ENCODE results near the gene GAN. TPM values are rescaled to one million over a fixed set of nuclear protein-coding genes. Genes with fewer than 3 reads are reported as not detected.
"Not testable (repeated sequence)": the region's sequence is repeated elsewhere in the genome, so short reads cannot be mapped to it uniquely, and the experiment has no call there.

Gene GAN
- total RNA-seq, 1 experiment from 2014 or later = 8.7 TPM

DNA sequence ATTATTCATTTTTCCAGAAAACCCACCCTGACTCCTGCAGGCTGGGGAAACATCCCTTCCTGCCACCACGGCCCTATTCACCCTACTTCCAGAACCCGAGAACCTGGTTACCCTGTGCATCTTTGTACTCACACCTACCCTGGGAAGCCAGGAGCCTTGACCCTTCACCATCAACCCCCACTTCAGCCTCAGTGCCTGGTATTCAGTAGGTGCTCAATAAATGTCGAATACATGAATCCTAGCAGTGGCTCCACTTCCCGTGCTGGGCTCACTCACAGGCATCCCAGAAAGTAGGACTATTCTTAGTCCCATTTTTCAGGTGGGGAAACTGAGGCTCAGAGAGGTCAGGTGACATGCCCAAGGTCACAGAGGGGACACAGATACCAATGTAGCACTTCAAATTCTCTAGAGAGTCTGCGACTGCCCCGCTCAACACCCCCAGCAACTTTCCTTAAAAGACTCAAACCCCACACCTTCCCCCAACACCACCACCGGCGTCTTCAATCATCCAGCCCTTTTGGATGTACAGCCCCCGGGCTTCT, 93.7 kb downstream of the GAN start:
- Histone ChIP-seq H3K27me3 (ENCODE audit: control insufficient read depth, insufficient read depth, low read length) (no peaks in the 10 kb centered on the region), H3K4me3 (ENCODE audit: insufficient read depth, low read depth, low read length) (no peak overlapping the region), H3K36me3 (replicated peaks; ENCODE audit: control insufficient read depth, insufficient read depth, low read length) (no peaks in the 10 kb centered on the region)
- DNase-seq = no peak

DNA sequence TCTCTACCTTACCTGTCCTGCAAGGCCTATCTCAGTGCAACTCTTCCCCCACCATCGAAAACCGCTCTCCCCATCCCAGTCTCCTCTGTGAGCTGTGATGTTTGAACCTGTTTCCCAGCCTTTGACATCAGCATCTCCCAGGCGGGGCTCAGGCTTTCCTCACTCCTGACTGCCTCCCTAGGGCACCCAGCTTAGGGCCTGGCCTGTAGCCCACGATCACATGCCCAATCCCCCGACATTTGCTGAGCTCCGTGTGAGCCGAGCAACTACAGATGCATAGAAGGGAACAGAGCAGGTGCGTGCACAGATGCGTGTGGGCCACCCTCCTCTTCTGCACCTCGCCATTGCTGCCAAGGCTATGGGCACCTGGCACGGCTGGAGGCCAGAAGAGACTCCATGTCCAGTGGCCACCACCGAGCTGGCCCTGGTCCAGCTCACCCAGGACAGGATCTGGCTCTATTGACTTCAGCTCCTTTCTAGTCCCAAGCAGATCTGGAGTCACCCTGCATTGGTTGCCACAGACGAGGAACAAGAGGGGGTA, 94.3 kb downstream of the GAN start:
- Histone ChIP-seq H3K4me3 (ENCODE audit: insufficient read depth, low read depth, low read length) (no peak overlapping the region), H3K36me3 (replicated peaks; ENCODE audit: control insufficient read depth, insufficient read depth, low read length) (no peaks in the 10 kb centered on the region)

DNA sequence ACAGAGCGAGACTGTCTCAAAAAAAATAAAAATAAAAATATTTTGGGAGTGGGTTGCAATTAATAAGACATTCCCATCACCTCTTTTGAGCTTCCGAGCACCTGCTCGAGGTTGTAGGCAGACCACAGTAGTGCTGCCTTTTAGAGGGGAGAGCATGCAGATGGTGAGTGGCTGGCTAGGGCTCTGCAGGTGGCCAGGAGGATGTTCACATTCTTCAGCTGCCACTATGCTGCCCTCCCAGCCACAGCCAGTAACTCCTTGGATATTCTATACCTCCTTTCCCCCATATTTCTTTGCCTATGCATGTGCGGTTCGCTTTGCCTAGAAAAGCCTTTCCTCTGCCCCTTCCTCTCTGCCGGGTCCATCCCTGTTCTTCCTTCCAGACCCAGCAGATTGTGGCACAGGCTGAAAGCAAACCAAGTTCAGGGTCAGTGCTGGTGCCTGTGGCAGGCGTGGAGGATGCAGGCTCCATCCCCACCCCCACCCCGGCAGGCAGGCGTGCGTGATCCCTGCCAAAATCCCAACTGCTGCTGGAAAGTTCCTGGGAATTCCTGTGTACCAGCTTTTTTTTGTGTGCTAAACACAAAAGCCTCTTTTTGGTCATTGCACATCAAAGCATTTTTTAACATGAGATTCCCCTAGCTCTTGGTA, 96.0 kb downstream of the GAN start:
- peak; percentile 72 for DNase-seq
- no peaks in the 10 kb centered on the region for H3K27me3 ChIP-seq (ENCODE audit: control insufficient read depth, insufficient read depth, low read length)
- H3K4me3 ChIP-seq (ENCODE audit: insufficient read depth, low read depth, low read length) = no peak overlapping the region
- no peaks in the 10 kb centered on the region for H3K36me3 ChIP-seq (replicated peaks; ENCODE audit: control insufficient read depth, insufficient read depth, low read length)

More for the DNA sequence above, 94.3 kb downstream of the GAN start:
- no peak for DNase-seq
- no peaks in the 10 kb centered on the region for H3K27me3 ChIP-seq (ENCODE audit: control insufficient read depth, insufficient read depth, low read length)

DNA sequence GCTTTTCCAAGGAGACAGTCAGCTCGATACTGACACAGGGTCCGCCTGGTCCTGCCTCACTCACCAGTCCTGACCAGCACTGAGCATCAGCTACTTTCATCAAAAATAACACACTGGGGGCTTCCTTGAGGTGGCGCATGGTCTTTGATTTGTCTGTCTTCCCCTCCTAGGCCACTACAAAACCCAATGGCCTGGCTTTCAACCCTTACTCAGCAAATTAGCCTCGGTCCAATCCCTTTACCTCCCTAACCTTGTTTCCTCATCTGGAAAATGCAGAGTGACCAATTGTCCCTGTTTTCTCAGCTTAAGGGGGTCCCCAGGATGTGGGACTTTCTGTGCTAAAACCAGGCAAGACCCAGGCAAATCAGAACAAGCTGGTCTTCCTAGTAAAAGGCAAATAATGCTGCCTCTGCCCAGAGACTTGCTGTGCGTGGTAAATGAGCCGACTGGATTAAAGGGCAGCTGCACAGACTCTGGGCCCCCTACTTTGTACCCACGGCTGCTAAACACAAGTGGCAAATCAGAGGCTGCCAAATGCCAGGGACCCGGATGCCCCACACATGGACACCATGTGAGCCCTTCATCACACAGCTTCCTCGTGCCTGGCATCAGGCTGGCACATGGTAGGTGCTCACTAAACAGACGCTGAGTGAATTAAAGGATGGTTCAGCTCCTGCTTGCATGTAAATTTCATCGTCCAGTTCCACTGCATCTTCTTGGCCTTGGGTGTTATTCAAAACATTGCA, 98.7 kb downstream of the GAN start:
- Histone ChIP-seq H3K27me3 (ENCODE audit: control insufficient read depth, insufficient read depth, low read length) (no peaks in the 10 kb centered on the region), H3K4me3 (ENCODE audit: insufficient read depth, low read depth, low read length) (no peak overlapping the region), H3K36me3 (replicated peaks; ENCODE audit: control insufficient read depth, insufficient read depth, low read length) (no peaks in the 10 kb centered on the region)
- no peak for DNase-seq

DNA sequence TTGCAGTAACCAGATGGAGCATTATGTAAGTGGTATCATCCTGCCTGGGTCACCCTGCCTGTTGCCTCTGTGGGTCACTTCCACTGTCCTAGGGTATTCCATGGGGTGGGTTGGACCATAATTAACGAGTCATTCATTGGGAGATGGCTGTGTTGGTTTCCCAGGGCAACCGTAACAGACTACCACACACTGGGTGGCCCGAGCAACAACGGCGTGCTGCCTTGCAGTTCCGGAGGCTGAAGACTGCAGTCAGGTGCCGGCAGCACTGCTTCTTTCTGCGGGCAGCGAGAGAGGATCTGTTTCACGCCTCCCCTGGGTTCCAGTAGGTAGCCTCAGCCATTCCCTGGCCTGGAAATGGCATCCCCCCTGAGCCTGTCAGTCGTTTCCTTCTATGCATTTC, 101.0 kb downstream of the GAN start:
- no peak overlapping the region for H3K4me3 ChIP-seq (ENCODE audit: insufficient read depth, low read depth, low read length)
- no peaks in the 10 kb centered on the region for H3K36me3 ChIP-seq (replicated peaks; ENCODE audit: control insufficient read depth, insufficient read depth, low read length)
- DNase-seq = peak; percentile 70
- H3K27me3 ChIP-seq (ENCODE audit: control insufficient read depth, insufficient read depth, low read length) = no peaks in the 10 kb centered on the region

GRCh38 chr16:81416749-81417148, 102.0 kb downstream of the GAN start:
- H3K27me3 ChIP-seq (ENCODE audit: control insufficient read depth, insufficient read depth, low read length) = no peaks in the 10 kb centered on the region
- H3K36me3 ChIP-seq (replicated peaks; ENCODE audit: control insufficient read depth, insufficient read depth, low read length) = no peaks in the 10 kb centered on the region
- no peak overlapping the region for H3K4me3 ChIP-seq (ENCODE audit: insufficient read depth, low read depth, low read length)
- no peak for DNase-seq

DNA sequence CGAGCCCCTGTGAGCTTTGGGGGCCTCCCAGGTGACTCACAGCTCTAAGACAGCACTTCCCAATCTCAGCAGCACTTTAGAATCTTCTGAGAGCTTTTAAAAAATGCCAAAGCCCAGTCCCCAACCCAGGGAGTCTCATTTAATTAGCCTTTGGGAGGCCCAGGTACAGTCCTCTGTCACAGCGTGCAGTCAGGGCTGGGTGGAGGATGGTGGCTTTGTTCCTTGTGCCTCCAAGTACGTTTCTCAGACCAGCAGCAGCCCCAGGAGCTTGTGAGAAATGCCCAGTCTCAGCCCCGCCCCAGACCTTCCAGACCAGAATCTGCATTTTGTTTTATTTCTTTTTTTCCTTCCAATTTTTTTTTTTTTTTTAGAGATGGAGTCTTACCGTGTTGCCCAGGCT, 102.4 kb downstream of the GAN start:
- DNase-seq = no peak
- Histone ChIP-seq H3K27me3 (ENCODE audit: control insufficient read depth, insufficient read depth, low read length) (no peaks in the 10 kb centered on the region), H3K4me3 (ENCODE audit: insufficient read depth, low read depth, low read length) (no peak overlapping the region), H3K36me3 (replicated peaks; ENCODE audit: control insufficient read depth, insufficient read depth, low read length) (no peaks in the 10 kb centered on the region)

DNA sequence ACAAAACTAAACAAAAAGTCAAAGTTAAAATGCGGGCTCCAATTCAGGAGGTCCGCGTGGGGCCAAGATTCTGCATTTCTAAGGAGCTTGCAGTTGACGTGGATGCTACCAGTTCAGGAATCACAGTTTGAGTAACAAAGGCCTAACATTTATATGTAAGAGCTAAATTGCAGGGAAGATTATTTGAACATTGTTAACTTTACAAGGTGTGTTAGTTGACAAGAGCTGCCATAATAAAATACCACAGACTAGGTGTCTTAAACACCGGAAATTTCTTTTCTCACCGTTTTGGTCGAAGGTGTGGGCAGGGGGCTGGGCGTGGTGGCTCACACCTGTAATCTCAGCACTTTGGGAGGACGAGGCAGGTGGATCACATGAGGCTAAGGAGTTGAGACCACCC, 105.0 kb downstream of the GAN start:
- DNase-seq = no peak
- no peaks in the 10 kb centered on the region for H3K27me3 ChIP-seq (ENCODE audit: control insufficient read depth, insufficient read depth, low read length)
- H3K36me3 ChIP-seq (replicated peaks; ENCODE audit: control insufficient read depth, insufficient read depth, low read length) = no peaks in the 10 kb centered on the region
- no peak overlapping the region for H3K4me3 ChIP-seq (ENCODE audit: insufficient read depth, low read depth, low read length)

DNA sequence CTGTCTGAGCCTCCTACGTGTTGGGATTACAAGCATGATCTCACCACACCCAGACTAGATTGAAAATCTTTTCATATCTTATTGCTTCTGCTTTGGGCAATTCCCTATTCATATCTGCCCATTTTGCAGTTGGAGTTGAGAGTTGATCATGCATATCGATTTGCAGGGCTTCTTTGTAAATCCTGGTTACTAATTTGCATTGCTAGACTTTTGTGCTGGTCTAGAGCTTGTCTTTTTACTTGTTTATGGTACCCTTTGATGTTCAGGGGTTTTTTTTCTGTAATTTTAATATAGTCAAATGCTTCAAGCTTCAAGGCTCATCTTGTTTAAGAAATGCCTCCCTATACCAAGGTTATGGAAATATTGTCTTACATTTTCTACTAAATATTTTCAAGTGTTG, 106.4 kb downstream of the GAN start:
- DNase-seq = no peak
- Histone ChIP-seq H3K36me3 (replicated peaks; ENCODE audit: control insufficient read depth, insufficient read depth, low read length) (no peaks in the 10 kb centered on the region), H3K27me3 (ENCODE audit: control insufficient read depth, insufficient read depth, low read length) (no peaks in the 10 kb centered on the region), H3K4me3 (ENCODE audit: insufficient read depth, low read depth, low read length) (no peak overlapping the region)

GRCh38 chr16:81421536-81421935, 106.8 kb downstream of the GAN start:
- no peaks in the 10 kb centered on the region for H3K36me3 ChIP-seq (replicated peaks; ENCODE audit: control insufficient read depth, insufficient read depth, low read length)
- no peaks in the 10 kb centered on the region for H3K27me3 ChIP-seq (ENCODE audit: control insufficient read depth, insufficient read depth, low read length)
- H3K4me3 ChIP-seq (ENCODE audit: insufficient read depth, low read depth, low read length) = no peak overlapping the region
- no peak for DNase-seq

DNA sequence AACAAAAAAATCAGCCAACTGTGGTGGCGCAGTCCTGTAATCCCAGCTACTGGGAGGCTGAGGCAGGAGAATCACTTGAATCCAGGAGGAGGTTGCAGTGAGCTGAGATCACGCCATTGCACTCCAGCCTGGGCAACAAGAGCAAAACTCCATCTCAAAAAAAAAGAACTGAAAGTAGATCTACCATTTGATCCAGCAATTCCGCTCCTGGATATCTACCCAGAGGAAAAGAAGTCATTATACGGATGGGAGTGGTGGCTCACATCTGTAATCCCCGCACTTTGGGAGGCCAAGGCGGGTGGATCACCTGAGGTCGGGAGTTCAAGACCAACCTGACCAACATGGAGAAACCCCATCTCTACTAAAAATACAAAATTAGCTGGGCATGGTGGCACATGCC, 107.4 kb downstream of the GAN start:
- H3K27me3 ChIP-seq (ENCODE audit: control insufficient read depth, insufficient read depth, low read length); DNase-seq; H3K36me3 ChIP-seq (replicated peaks; ENCODE audit: control insufficient read depth, insufficient read depth, low read length); H3K4me3 ChIP-seq (ENCODE audit: insufficient read depth, low read depth, low read length): not testable (repeated sequence)

- no peak overlapping the region for H3K4me3 ChIP-seq (ENCODE audit: insufficient read depth, low read depth, low read length)
- no peaks in the 10 kb centered on the region for H3K27me3 ChIP-seq (ENCODE audit: control insufficient read depth, insufficient read depth, low read length)
- no peaks in the 10 kb centered on the region for H3K36me3 ChIP-seq (replicated peaks; ENCODE audit: control insufficient read depth, insufficient read depth, low read length)
- no peak for DNase-seq
Observed at GRCh38 chr16:81424771-81425170, 110.0 kb downstream of the GAN start.

DNA sequence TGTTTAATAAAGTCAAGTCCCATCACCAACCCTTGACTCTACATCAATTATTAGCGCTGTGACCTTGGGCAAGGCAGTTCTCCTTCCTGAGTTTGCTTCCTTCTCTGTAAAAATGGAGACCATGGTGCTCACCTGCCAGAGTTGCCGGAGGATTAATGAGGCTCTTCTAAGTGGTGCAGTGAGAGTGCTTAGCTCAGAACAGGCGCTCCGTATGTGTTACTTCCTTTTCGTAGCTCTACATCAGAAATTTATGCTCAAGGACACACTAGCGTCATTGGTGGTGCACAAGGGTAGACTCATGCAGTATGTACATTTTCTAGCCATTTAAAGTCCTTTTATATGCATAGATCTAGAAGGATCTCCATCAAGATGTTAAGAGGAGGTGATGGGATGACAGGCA, 112.5 kb downstream of the GAN start:
- no peak for DNase-seq
- no peak overlapping the region for H3K4me3 ChIP-seq (ENCODE audit: insufficient read depth, low read depth, low read length)

DNA sequence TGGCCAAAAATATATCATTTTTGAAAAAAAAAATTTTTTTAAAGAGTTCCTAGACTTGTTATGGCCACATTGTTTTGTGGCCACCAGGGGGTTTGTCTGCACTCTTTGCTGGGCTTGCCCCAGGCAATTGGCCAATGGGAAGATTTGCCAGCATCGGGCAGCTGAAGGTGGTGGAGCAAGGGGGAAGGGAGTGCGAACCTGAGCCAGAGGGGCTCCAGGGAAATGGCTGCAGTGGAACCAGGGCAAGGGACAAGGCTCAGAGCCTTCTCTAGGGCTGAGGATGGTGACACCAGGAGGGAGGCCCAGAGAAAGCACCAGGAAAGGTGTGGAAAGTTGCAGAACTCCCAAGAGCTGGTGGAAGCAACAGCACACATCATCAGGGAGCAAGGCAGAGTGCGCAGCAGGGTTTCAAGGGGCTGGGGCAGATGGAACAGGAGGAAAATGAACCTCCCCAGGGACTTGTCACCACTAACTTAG, 114.3 kb downstream of the GAN start:
- Histone ChIP-seq H3K36me3 (replicated peaks; ENCODE audit: control insufficient read depth, insufficient read depth, low read length) (no peaks in the 10 kb centered on the region), H3K4me3 (ENCODE audit: insufficient read depth, low read depth, low read length) (no peak overlapping the region), H3K27me3 (ENCODE audit: control insufficient read depth, insufficient read depth, low read length) (no peaks in the 10 kb centered on the region)
- peak; percentile 88 for DNase-seq

More for the DNA sequence above, 112.5 kb downstream of the GAN start:
- H3K36me3 ChIP-seq (replicated peaks; ENCODE audit: control insufficient read depth, insufficient read depth, low read length) = no peaks in the 10 kb centered on the region
- H3K27me3 ChIP-seq (ENCODE audit: control insufficient read depth, insufficient read depth, low read length) = no peaks in the 10 kb centered on the region

Data from H7 (cell line).